Astrocyte (in vitro differentiated cells and primary cell): ENCODE results near the gene IL17B. TPM values are rescaled to one million over a fixed set of nuclear protein-coding genes. Genes with fewer than 3 reads are reported as not detected.

Experiments
- DNase-seq: peaks from one replicate; pipeline ENCODE4 v3.0.0-alpha.2; 2010; ENCODE audit warnings: low read depth
- FAIRE-seq: peaks from 2 replicates; lab custom pipeline; 2011; peaks lifted over from hg19 to GRCh38; lab: Jason Lieb, UNC
- H2AFZ ChIP-seq: 2 replicates; pipeline ENCODE4 v1.6.0; 2012; ENCODE audit warnings: low read depth, low read length, inconsistent platforms
- H3K27ac ChIP-seq: 2 replicates; pipeline ENCODE4 v1.5.1; 2011; ENCODE audit warnings: low read depth, low read length, inconsistent platforms
- H3K27me3 ChIP-seq: 2 replicates; pipeline ENCODE4 v1.6.0; 2011; ENCODE audit warnings: low read length, inconsistent platforms; ENCODE audit not compliant: insufficient read depth
- H3K36me3 ChIP-seq: 2 replicates; pipeline ENCODE4 v1.5.1; 2011; ENCODE audit warnings: low read length, inconsistent platforms; ENCODE audit not compliant: insufficient read depth
- H3K4me1 ChIP-seq: 2 replicates; pipeline ENCODE4 v1.5.1; 2011; ENCODE audit warnings: low read length, inconsistent platforms; ENCODE audit not compliant: insufficient read depth
- H3K4me2 ChIP-seq: 2 replicates; pipeline ENCODE4 v1.6.0; 2012; ENCODE audit warnings: low read length, inconsistent platforms
- H3K4me3 ChIP-seq: 2 replicates; pipeline ENCODE4 v1.5.1; 2011; ENCODE audit warnings: low read depth, mild to moderate bottlenecking, low read length, inconsistent platforms; ENCODE audit not compliant: insufficient read depth
- H3K79me2 ChIP-seq: 2 replicates; pipeline ENCODE4 v1.6.0; 2012; ENCODE audit warnings: mild to moderate bottlenecking, low read length, inconsistent platforms; ENCODE audit not compliant: insufficient read depth
- H3K9ac ChIP-seq: 2 replicates; pipeline ENCODE4 v1.6.0; 2012; ENCODE audit warnings: mild to moderate bottlenecking, low read length, inconsistent platforms
- H3K9me3 ChIP-seq: 2 replicates; pipeline ENCODE4 v1.5.1; 2012; ENCODE audit warnings: low read depth, mild to moderate bottlenecking, low read length, inconsistent platforms; ENCODE audit not compliant: insufficient read depth
- H4K20me1 ChIP-seq: 2 replicates; pipeline ENCODE4 v1.6.0; 2012; ENCODE audit warnings: low read length, inconsistent platforms; ENCODE audit not compliant: insufficient read depth
- H3K27ac Mint-ChIP-seq: one replicate; pipeline ENCODE4 v1.8.0; 2021; ENCODE audit warnings: mild to moderate bottlenecking, mixed read lengths; ENCODE audit not compliant: unreplicated experiment
- H3K27me3 Mint-ChIP-seq: one replicate; pipeline ENCODE4 v1.8.0; 2021; ENCODE audit warnings: low read depth, mixed read lengths; ENCODE audit not compliant: unreplicated experiment
- H3K36me3 Mint-ChIP-seq: one replicate; pipeline ENCODE4 v1.8.0; 2021; ENCODE audit warnings: low read depth, mixed read lengths; ENCODE audit not compliant: unreplicated experiment
- H3K4me1 Mint-ChIP-seq: one replicate; pipeline ENCODE4 v1.8.0; 2021; ENCODE audit warnings: low read depth, mixed read lengths; ENCODE audit not compliant: unreplicated experiment
- H3K4me3 Mint-ChIP-seq: one replicate; pipeline ENCODE4 v1.8.0; 2021; ENCODE audit warnings: mild to moderate bottlenecking, moderate library complexity, mixed read lengths; ENCODE audit not compliant: unreplicated experiment
- H3K9me3 Mint-ChIP-seq: one replicate; pipeline ENCODE4 v1.8.0; 2021; ENCODE audit warnings: mild to moderate bottlenecking, mixed read lengths; ENCODE audit not compliant: unreplicated experiment
- EZH2 ChIP-seq: IDR thresholded peaks from 2 replicates; pipeline ENCODE4 v1.6.1; 2012; ENCODE audit warnings: mild to moderate bottlenecking, low read length, inconsistent platforms; ENCODE audit not compliant: insufficient read depth
- total RNA-seq: library from RNA; stranded (reverse); gene quantifications from 2 replicates; pipeline ENCODE4 v1.2.1, GENCODE V29; 2021
- TF ChIP-seq, protein P1 (sequence below): IDR thresholded peaks from 2 replicates; pipeline ENCODE4 v1.5.1; 2011; ENCODE audit warnings: low read depth, mild to moderate bottlenecking, inconsistent platforms, low read length, moderate library complexity; ENCODE audit not compliant: insufficient read depth

IL17B gene
- total RNA-seq, 1 donor from 2014 or later: 0.54 TPM

DNA sequence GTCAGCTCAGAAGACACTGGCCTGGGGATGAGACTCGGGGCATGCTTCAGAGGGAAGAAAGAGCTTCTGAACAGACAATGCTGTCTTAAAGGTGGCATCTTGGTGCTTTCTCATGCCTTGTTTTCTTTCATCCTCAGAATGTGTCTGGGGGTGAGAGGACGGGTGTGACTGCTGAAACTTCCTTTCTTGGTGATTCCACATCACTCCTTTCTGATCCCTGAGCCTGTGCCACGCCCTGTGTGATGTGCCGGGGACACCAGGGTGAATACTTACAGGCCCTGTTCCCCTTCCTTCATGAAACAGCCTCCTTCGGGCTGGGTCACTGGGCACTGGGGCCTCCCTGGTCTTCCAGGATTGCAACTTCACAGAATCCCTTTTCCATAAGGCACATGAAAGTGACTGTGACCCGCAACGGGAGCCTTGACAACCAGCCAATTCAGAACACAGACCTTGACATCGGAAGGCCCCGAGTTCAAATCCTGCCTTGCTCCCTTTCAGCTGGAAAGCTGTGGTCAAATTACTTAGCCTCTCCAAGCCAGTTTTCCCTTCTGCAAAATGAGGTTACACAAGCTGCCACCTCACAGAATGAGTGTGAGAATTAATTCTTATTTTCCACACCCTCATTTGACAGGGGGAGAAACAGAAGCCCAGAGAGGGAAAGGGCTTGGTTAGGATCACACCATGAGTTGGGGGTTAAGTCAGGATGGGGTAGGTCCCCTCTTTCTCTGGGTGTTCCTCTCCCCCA lies 44.1 kb upstream of the IL17B start:
- H3K36me3 ChIP-seq: peaks cover 44% of the 10 kb centered on the region
- H3K27me3 ChIP-seq: no peaks in the 10 kb centered on the region
- FAIRE-seq (no peak), DNase-seq (no peak)
- no peaks in the 10 kb centered on the region for H3K9me3 ChIP-seq
- Mint-ChIP-seq H3K4me3 (peak overlapping the region; percentile 73), H3K27me3 (no peaks in the 10 kb centered on the region), H3K27ac (peak overlapping the region; percentile 98), H3K9me3 (no peaks in the 10 kb centered on the region), H3K4me1 (peaks cover 53% of the 10 kb centered on the region), H3K36me3 (peaks cover 21% of the 10 kb centered on the region)
- H4K20me1 ChIP-seq: peaks cover 48% of the 10 kb centered on the region
- peak overlapping the region; percentile 74 for H3K4me2 ChIP-seq
- peak overlapping the region; percentile 43 for H2AFZ ChIP-seq
- H3K4me1 ChIP-seq: peaks cover 73% of the 10 kb centered on the region
- peak overlapping the region; percentile 66 for H3K27ac ChIP-seq
- TF ChIP-seq EZH2: no peak
- TF ChIP-seq, protein P1, sequence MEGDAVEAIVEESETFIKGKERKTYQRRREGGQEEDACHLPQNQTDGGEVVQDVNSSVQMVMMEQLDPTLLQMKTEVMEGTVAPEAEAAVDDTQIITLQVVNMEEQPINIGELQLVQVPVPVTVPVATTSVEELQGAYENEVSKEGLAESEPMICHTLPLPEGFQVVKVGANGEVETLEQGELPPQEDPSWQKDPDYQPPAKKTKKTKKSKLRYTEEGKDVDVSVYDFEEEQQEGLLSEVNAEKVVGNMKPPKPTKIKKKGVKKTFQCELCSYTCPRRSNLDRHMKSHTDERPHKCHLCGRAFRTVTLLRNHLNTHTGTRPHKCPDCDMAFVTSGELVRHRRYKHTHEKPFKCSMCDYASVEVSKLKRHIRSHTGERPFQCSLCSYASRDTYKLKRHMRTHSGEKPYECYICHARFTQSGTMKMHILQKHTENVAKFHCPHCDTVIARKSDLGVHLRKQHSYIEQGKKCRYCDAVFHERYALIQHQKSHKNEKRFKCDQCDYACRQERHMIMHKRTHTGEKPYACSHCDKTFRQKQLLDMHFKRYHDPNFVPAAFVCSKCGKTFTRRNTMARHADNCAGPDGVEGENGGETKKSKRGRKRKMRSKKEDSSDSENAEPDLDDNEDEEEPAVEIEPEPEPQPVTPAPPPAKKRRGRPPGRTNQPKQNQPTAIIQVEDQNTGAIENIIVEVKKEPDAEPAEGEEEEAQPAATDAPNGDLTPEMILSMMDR: no peak
- H3K9ac ChIP-seq: peak overlapping the region; percentile 64
- no peak overlapping the region for H3K4me3 ChIP-seq
- H3K79me2 ChIP-seq: peaks cover 43% of the 10 kb centered on the region

DNA sequence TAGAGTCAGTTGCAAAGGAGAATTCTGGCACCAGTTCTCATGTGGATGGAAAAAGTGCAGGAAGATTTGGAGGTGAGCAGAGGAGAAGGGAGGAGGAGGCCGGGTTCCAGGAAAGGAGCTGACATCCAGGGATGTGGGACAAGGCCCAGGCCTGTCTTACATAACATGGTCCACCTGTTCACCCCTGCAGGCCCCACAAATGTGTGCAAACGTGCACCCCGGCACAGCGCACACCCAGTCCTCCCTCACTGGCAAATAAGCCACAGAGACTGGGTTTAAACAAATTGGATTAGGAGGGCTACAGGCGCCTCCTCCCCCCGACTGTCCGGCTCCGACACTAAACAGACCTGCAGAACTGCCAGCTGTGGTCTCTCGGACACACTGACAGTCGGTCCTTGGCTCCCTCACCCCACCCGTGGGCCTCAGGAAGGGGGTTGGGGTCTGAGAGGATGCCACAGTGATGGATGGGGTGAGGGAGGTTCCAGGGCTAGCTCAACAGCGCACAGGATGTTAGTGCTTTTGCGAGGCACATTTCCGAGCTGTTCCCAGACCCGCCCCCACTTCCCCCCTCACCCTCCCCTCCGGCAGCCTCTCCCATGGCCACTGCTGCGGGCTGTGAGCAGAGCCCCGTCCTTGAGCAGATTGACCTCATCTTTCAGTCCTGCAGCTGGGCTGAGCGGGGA lies 43.4 kb upstream of the IL17B start:
- H3K9ac ChIP-seq: peak overlapping the region; percentile 64
- no peaks in the 10 kb centered on the region for H3K27me3 ChIP-seq
- H3K4me3 ChIP-seq: no peak overlapping the region
- peaks cover 44% of the 10 kb centered on the region for H3K36me3 ChIP-seq
- peak overlapping the region; percentile 98 for H3K27ac Mint-ChIP-seq
- DNase-seq: peak; percentile 82
- H3K4me1 ChIP-seq: peaks cover 74% of the 10 kb centered on the region
- peaks cover 18% of the 10 kb centered on the region for H3K36me3 Mint-ChIP-seq
- no peaks in the 10 kb centered on the region for H3K27me3 Mint-ChIP-seq
- no peaks in the 10 kb centered on the region for H3K9me3 Mint-ChIP-seq
- H3K4me1 Mint-ChIP-seq: peaks cover 54% of the 10 kb centered on the region
- H4K20me1 ChIP-seq: peaks cover 51% of the 10 kb centered on the region
- peaks cover 50% of the 10 kb centered on the region for H3K79me2 ChIP-seq
- no peaks in the 10 kb centered on the region for H3K9me3 ChIP-seq
- peak; percentile 60 for FAIRE-seq
- H3K4me3 Mint-ChIP-seq: peak overlapping the region; percentile 58
- TF ChIP-seq, protein P1: no peak
- TF ChIP-seq EZH2: no peak
- peak overlapping the region; percentile 60 for H2AFZ ChIP-seq
- peak overlapping the region; percentile 74 for H3K4me2 ChIP-seq
- peak overlapping the region; percentile 66 for H3K27ac ChIP-seq

DNA sequence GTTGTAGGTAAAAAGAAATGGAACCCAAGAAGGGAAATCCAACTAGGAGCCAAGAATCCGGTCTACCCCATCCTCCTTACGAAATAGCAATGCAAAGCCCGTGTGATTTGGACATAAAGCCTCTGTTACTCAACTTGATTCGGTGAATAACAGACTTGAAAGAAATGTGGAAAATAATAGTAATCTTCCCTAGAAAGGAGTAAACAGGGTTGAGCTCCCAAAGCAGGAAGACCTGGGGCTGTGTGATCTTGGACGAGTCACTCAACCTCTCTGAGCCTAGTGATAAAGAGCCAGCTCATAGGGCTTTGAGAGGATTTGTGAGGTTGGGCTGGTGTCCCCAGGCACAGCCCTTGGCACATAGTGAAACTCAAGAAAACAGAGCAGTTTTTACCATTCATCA lies 42.7 kb upstream of the IL17B start:
- no peak for DNase-seq
- peaks cover 54% of the 10 kb centered on the region for H3K4me1 Mint-ChIP-seq
- H3K27ac Mint-ChIP-seq: peak overlapping the region; percentile 78
- TF ChIP-seq EZH2: no peak
- TF ChIP-seq, protein P1: no peak
- Histone ChIP-seq H3K27me3 (no peaks in the 10 kb centered on the region), H3K4me1 (peaks cover 75% of the 10 kb centered on the region), H3K79me2 (peaks cover 56% of the 10 kb centered on the region), H3K27ac (peak overlapping the region; percentile 10), H3K9ac (no peak overlapping the region), H3K4me2 (peak overlapping the region; percentile 74), H3K4me3 (no peak overlapping the region), H2AFZ (no peak overlapping the region), H3K36me3 (peaks cover 38% of the 10 kb centered on the region), H4K20me1 (peaks cover 54% of the 10 kb centered on the region), H3K9me3 (no peaks in the 10 kb centered on the region)
- no peak for FAIRE-seq
- H3K27me3 Mint-ChIP-seq: no peaks in the 10 kb centered on the region
- H3K4me3 Mint-ChIP-seq: peak overlapping the region; percentile 58
- peaks cover 16% of the 10 kb centered on the region for H3K36me3 Mint-ChIP-seq
- H3K9me3 Mint-ChIP-seq: no peaks in the 10 kb centered on the region
